Activated CD4-positive, alpha-beta T cell treated with anti-CD3 and anti-CD28 coated beads for 1 hour (primary cell): Measurements from ENCODE around the gene YPEL2.
"Not testable (repeated sequence)": the region's sequence is repeated elsewhere in the genome, so short reads cannot be mapped to it uniquely, and the experiment has no call there.

Experiments used
- DNase-seq: peaks from one replicate; pipeline ENCODE4 v3.0.0-alpha.2; 2020

Gene YPEL2

GRCh38 chr17:59331129-59331928, at the start of gene YPEL2:
Gene YPEL2, plus strand, starts transcription at chr17:59331655. Its CDS starts 21,755 bp downstream, at chr17:59353410.
- DNase-seq = peak; percentile 81

- no peak for DNase-seq
These were observed 47.1 kb upstream of the YPEL2 start for GRCh38 chr17:59284317-59284716.

GRCh38 chr17:59287452-59287851, 44.0 kb upstream of the YPEL2 start:
- DNase-seq = no peak

GRCh38 chr17:59287891-59288290, 43.6 kb upstream of the YPEL2 start:
- no peak for DNase-seq

- no peak for DNase-seq
These were observed 41.5 kb upstream of the YPEL2 start for GRCh38 chr17:59289981-59290301.

GRCh38 chr17:59290302-59290998, 41.0 kb upstream of the YPEL2 start:
- not testable (repeated sequence) for DNase-seq

GRCh38 chr17:59292174-59292523, 39.3 kb upstream of the YPEL2 start:
- DNase-seq = no peak

GRCh38 chr17:59296190-59296589, 35.3 kb upstream of the YPEL2 start:
- DNase-seq = no peak

GRCh38 chr17:59298521-59298920, 32.9 kb upstream of the YPEL2 start:
- DNase-seq = no peak

GRCh38 chr17:59299400-59300092, 31.9 kb upstream of the YPEL2 start:
- no peak for DNase-seq

- DNase-seq = no peak
These were observed 30.5 kb upstream of the YPEL2 start for GRCh38 chr17:59300941-59301340.

- no peak for DNase-seq
These were observed 26.6 kb upstream of the YPEL2 start for GRCh38 chr17:59304811-59305210.

GRCh38 chr17:59310263-59310920, 21.1 kb upstream of the YPEL2 start:
- DNase-seq = no peak

GRCh38 chr17:59311051-59311468, 20.4 kb upstream of the YPEL2 start:
- DNase-seq = no peak

GRCh38 chr17:59311521-59311920, 19.9 kb upstream of the YPEL2 start:
- not testable (repeated sequence) for DNase-seq

GRCh38 chr17:59315866-59316265, 15.6 kb upstream of the YPEL2 start:
- no peak for DNase-seq

GRCh38 chr17:59327121-59327980, 4.1 kb upstream of the YPEL2 start:
- DNase-seq = no peak

GRCh38 chr17:59327981-59328290, 3.5 kb upstream of the YPEL2 start:
- no peak for DNase-seq

GRCh38 chr17:59328601-59329000, 2.9 kb upstream of the YPEL2 start:
- no peak for DNase-seq

GRCh38 chr17:59329176-59330052, 2.0 kb upstream of the YPEL2 start:
- DNase-seq = peak; percentile 20
